Measurements from ENCODE around the gene SPATA24.
"Not testable (repeated sequence)": the region's sequence is repeated elsewhere in the genome, so short reads cannot be mapped to it uniquely, and the experiment has no call there.

The SPATA24 gene

GRCh38 chr5:139381837-139382761 lies 21.8 kb downstream of the SPATA24 start:
- DNase-seq: no peak

- DNase-seq: no peak
Observed at GRCh38 chr5:139379626-139380449, 24.1 kb downstream of the SPATA24 start.

- no peak for DNase-seq
Observed at GRCh38 chr5:139378941-139379361, 24.9 kb downstream of the SPATA24 start.

- DNase-seq: no peak
Observed at GRCh38 chr5:139378101-139378825, 25.6 kb downstream of the SPATA24 start.

- DNase-seq: no peak
Observed at GRCh38 chr5:139377226-139377625, 26.7 kb downstream of the SPATA24 start.

- DNase-seq: no peak
Observed at GRCh38 chr5:139376364-139376763, 27.5 kb downstream of the SPATA24 start.

GRCh38 chr5:139374909-139375308 lies 29.0 kb downstream of the SPATA24 start:
- no peak for DNase-seq

GRCh38 chr5:139371482-139372435 lies 32.1 kb downstream of the SPATA24 start:
- no peak for DNase-seq

GRCh38 chr5:139369181-139369580 lies 34.7 kb downstream of the SPATA24 start:
- DNase-seq: no peak

GRCh38 chr5:139368613-139369012 lies 35.3 kb downstream of the SPATA24 start:
- no peak for DNase-seq

GRCh38 chr5:139364466-139364865 lies 39.4 kb downstream of the SPATA24 start:
- no peak for DNase-seq

- DNase-seq: no peak
Observed at GRCh38 chr5:139363937-139364336, 40.0 kb downstream of the SPATA24 start.

- no peak for DNase-seq
Observed at GRCh38 chr5:139361835-139362429, 42.0 kb downstream of the SPATA24 start.

GRCh38 chr5:139360384-139360783 lies 43.5 kb downstream of the SPATA24 start:
- DNase-seq: no peak

GRCh38 chr5:139358064-139358463 lies 45.8 kb downstream of the SPATA24 start:
- no peak for DNase-seq

- not testable (repeated sequence) for DNase-seq
Observed at GRCh38 chr5:139355900-139356299, 48.0 kb downstream of the SPATA24 start.

GRCh38 chr5:139354186-139354585 lies 49.7 kb downstream of the SPATA24 start:
- DNase-seq: no peak

GRCh38 chr5:139347863-139348262 lies 56.0 kb downstream of the SPATA24 start:
- not testable (repeated sequence) for DNase-seq
